BJ (cell line): ENCODE results near the gene TMEM131. TPM values are rescaled to one million over a fixed set of nuclear protein-coding genes. Genes with fewer than 3 reads are reported as not detected.

Experiments
- CTCF ChIA-PET: fragments of 350-600 bp; formaldehyde crosslinking; extraction: SDS; loops from one replicate; lab custom pipeline; 2021; ENCODE audit warnings: antibody characterized with exemption, inconsistent platforms; lab: Yijun Ruan, JAX
- POLR2A ChIA-PET: fragments of 300-600 bp; sonication (Branson Sonifier 250); formaldehyde crosslinking; extraction: SDS; loops from one replicate; lab custom pipeline; 2021; ENCODE audit warnings: antibody characterized with exemption; lab: Charles Lee
- DNase-seq: peaks from one replicate; pipeline ENCODE4 v3.0.0-alpha.2; 2011; ENCODE audit warnings: low read depth
- H3K27me3 ChIP-seq: 2 replicates; pipeline ENCODE4 v1.6.0; 2011; ENCODE audit warnings: low read length; ENCODE audit not compliant: control insufficient read depth, insufficient read depth
- H3K36me3 ChIP-seq: 2 replicates; pipeline ENCODE4 v1.5.1; 2011; ENCODE audit warnings: low read length; ENCODE audit not compliant: control insufficient read depth, insufficient read depth
- H3K4me3 ChIP-seq: 2 replicates; pipeline ENCODE4 v1.5.1; 2011; ENCODE audit warnings: low read depth, mild to moderate bottlenecking, control low read depth, low read length
- CTCF ChIP-seq: IDR thresholded peaks from 2 replicates; pipeline ENCODE4 v1.5.1; 2011; ENCODE audit warnings: low read depth, mild to moderate bottlenecking, control low read depth, inconsistent platforms, low read length, moderate library complexity; ENCODE audit not compliant: insufficient read depth
- polyA plus RNA-seq: library from polyadenylated mRNA; depleted of rRNA; stranded (reverse); fragments of >200 nt; gene quantifications from 2 replicates; pipeline ENCODE4 v1.2.3, GENCODE V29; 2011

The TMEM131 gene
- polyA plus RNA-seq, 1 experiment, result 11.8 TPM

- H3K27me3 ChIP-seq, result no peaks in the 10 kb centered on the region
- H3K4me3 ChIP-seq, result no peak overlapping the region
- TF ChIP-seq CTCF, result no peak
- peaks cover 2% of the 10 kb centered on the region for H3K36me3 ChIP-seq
- CTCF ChIA-PET, result interaction anchor here (1.1 kb wide), 1 partner anchor 9 kb away, joined by 3 read pairs; no protein-coding TSS in a partner anchor
- POLR2A ChIA-PET, result no interaction called here
- no peak for DNase-seq
Observed at GRCh38 chr2:97910403-97911205, 85.1 kb downstream of the TMEM131 start.

GRCh38 chr2:97908208-97908676, 87.5 kb downstream of the TMEM131 start:
- POLR2A ChIA-PET, result no interaction called here
- Histone ChIP-seq H3K27me3 (no peaks in the 10 kb centered on the region), H3K36me3 (peaks cover 2% of the 10 kb centered on the region), H3K4me3 (no peak overlapping the region)
- DNase-seq, result no peak
- no peak for TF ChIP-seq CTCF
- CTCF ChIA-PET, result no interaction called here

- DNase-seq, result no peak
- H3K4me3 ChIP-seq, result no peak overlapping the region
- POLR2A ChIA-PET, result no interaction called here
- CTCF ChIA-PET, result no interaction called here
- peaks cover 2% of the 10 kb centered on the region for H3K36me3 ChIP-seq
- H3K27me3 ChIP-seq, result no peaks in the 10 kb centered on the region
- TF ChIP-seq CTCF, result no peak
Observed at GRCh38 chr2:97907369-97908100, 88.2 kb downstream of the TMEM131 start.

- no peak overlapping the region for H3K4me3 ChIP-seq
- DNase-seq, result no peak
- no peaks in the 10 kb centered on the region for H3K27me3 ChIP-seq
- no peak for TF ChIP-seq CTCF
- H3K36me3 ChIP-seq, result peaks cover 2% of the 10 kb centered on the region
- CTCF ChIA-PET, result no interaction called here
- POLR2A ChIA-PET, result no interaction called here
Observed at GRCh38 chr2:97906307-97906706, 89.4 kb downstream of the TMEM131 start.

- POLR2A ChIA-PET, result no interaction called here
- TF ChIP-seq CTCF, result no peak
- H3K36me3 ChIP-seq, result peaks cover 2% of the 10 kb centered on the region
- CTCF ChIA-PET, result no interaction called here
- H3K4me3 ChIP-seq, result no peak overlapping the region
- DNase-seq, result no peak
- no peaks in the 10 kb centered on the region for H3K27me3 ChIP-seq
Observed at GRCh38 chr2:97905294-97905693, 90.5 kb downstream of the TMEM131 start.
